Aortic smooth muscle cell (primary cell): ENCODE measurements around the gene RAMP3. TPM values are rescaled to one million over a fixed set of nuclear protein-coding genes. Genes with fewer than 3 reads are reported as not detected.

Source experiments
- total RNA-seq: library from RNA; depleted of rRNA; stranded (reverse); fragments of >200 nt; gene quantifications from 2 replicates; pipeline ENCODE4 v1.2.3, GENCODE V29; 2014

RAMP3 gene, protein sequence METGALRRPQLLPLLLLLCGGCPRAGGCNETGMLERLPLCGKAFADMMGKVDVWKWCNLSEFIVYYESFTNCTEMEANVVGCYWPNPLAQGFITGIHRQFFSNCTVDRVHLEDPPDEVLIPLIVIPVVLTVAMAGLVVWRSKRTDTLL
- total RNA-seq: not detected in 2 replicates

DNA sequence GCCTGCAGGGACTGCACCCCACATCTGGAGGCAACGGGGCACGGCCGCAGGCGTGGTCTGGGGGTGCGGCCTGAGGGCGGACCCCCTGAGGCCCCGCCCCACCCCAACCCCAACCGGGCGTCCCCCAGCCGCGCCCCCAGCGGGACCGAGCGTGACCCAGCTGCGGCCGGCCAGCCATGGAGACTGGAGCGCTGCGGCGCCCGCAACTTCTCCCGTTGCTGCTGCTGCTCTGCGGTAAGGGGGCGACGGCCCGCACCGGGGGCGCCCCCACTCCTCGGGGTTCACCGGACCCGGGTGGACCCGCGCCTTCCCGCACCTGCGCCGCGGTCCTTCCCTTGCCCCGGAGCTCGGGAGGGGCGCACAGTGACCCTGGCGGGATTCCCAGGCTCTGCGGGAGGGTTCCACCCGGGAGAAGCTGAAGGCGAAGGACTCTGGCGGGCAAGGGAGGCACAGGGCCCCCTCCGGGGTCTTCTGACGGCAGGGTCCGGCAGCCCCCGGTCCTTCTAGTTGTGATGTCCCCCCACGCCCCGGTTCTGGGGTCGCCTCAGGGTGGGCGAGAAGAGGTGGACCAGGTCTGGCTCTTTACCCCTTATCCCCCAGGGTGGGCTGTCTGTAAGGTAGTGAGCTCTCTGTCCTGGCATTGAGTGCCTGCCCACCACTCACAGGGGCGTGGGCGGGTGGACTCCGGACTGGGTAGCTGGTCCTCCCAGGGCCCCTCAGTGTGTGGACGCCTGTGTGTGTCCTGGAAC is at the start of gene RAMP3:
TSS of gene RAMP3 (plus strand) at position 139 of the 749 bp plus-strand sequence. CDS start at position 177, 38 bp downstream.

GRCh38 chr7:45111298-45112223 is 46.0 kb upstream of the RAMP3 start, which contains the start of gene TBRG4:
Gene TBRG4, minus strand, starts transcription at chr7:45111697. Its CDS starts 2,460 bp downstream, at chr7:45109237.

Other genes with a start within 250 kb of the RAMP3 start
- gene MYO1G, start 178.8 kb upstream of the RAMP3 start, total RNA-seq: under 0.01 TPM in 2 replicates
- 45.9 and 56.3 TPM in 2 replicates for gene CCM2, start 157.6 kb upstream of the RAMP3 start, total RNA-seq
- 0.53 and 0.75 TPM in 2 replicates for gene NACAD, start 68.8 kb upstream of the RAMP3 start, total RNA-seq
- 39.3 and 57.9 TPM in 2 replicates for gene TBRG4, start 46.1 kb upstream of the RAMP3 start, total RNA-seq